NCI-H146 (cell line): ENCODE results near the gene TMEM87A.

Experiments
- DNase-seq: peaks from one replicate; lab custom pipeline; 2025; lab: John Stamatoyannopoulos, UW

TMEM87A gene

GRCh38 chr15:42202653-42203052, 70.6 kb downstream of the TMEM87A start:
- DNase-seq: no peak

GRCh38 chr15:42201801-42202200, 71.4 kb downstream of the TMEM87A start:
- no peak for DNase-seq

GRCh38 chr15:42199126-42199525, 74.1 kb downstream of the TMEM87A start:
- DNase-seq: no peak

- DNase-seq: no peak
Measured at GRCh38 chr15:42198516-42198915, 74.7 kb downstream of the TMEM87A start.

GRCh38 chr15:42194513-42194912, 78.7 kb downstream of the TMEM87A start:
- DNase-seq: no peak

- no peak for DNase-seq
Measured at GRCh38 chr15:42193383-42193782, 79.8 kb downstream of the TMEM87A start.

GRCh38 chr15:42191610-42192346, 81.5 kb downstream of the TMEM87A start:
- no peak for DNase-seq

GRCh38 chr15:42190370-42190769, 82.9 kb downstream of the TMEM87A start:
- no peak for DNase-seq

GRCh38 chr15:42185801-42186200, 87.4 kb downstream of the TMEM87A start:
- no peak for DNase-seq

- no peak for DNase-seq
Measured at GRCh38 chr15:42184736-42185135, 88.5 kb downstream of the TMEM87A start.

- no peak for DNase-seq
Measured at GRCh38 chr15:42184296-42184695, 88.9 kb downstream of the TMEM87A start.

- no peak for DNase-seq
Measured at GRCh38 chr15:42182961-42183360, 90.3 kb downstream of the TMEM87A start.

- no peak for DNase-seq
Measured at GRCh38 chr15:42182328-42182886, 90.8 kb downstream of the TMEM87A start.

- no peak for DNase-seq
Measured at GRCh38 chr15:42178056-42178455, 95.2 kb downstream of the TMEM87A start.

- DNase-seq: no peak
Measured at GRCh38 chr15:42175671-42176070, 97.6 kb downstream of the TMEM87A start.

- DNase-seq: no peak
Measured at GRCh38 chr15:42172475-42172874, 100.8 kb downstream of the TMEM87A start.

- no peak for DNase-seq
Measured at GRCh38 chr15:42171795-42172194, 101.4 kb downstream of the TMEM87A start.

GRCh38 chr15:42171122-42171521, 102.1 kb downstream of the TMEM87A start:
- DNase-seq: no peak

GRCh38 chr15:42166225-42166940, 106.8 kb downstream of the TMEM87A start:
- no peak for DNase-seq

GRCh38 chr15:42165106-42165505, 108.1 kb downstream of the TMEM87A start:
- DNase-seq: no peak

- no peak for DNase-seq
Measured at GRCh38 chr15:42163947-42164550, 109.2 kb downstream of the TMEM87A start.

- DNase-seq: no peak
Measured at GRCh38 chr15:42163291-42163690, 109.9 kb downstream of the TMEM87A start.
